ENCODE measurements around the gene SEPTIN2.
"Not testable (repeated sequence)": the region's sequence is repeated elsewhere in the genome, so short reads cannot be mapped to it uniquely, and the experiment has no call there.

SEPTIN2 gene

GRCh38 chr2:241390301-241391206 is 74.8 kb downstream of the SEPTIN2 start:
- no peak for TF ChIP-seq CTCF (IDR thresholded peaks at IDR 0.05; ENCODE audit: low read depth, low read length)
- H3K4me3 ChIP-seq (ENCODE audit: low read depth, low read length), result no peak overlapping the region

GRCh38 chr2:241391892-241392665 is 76.4 kb downstream of the SEPTIN2 start:
- H3K4me3 ChIP-seq (ENCODE audit: low read depth, low read length), result no peak overlapping the region
- peak; percentile 39 for TF ChIP-seq CTCF (IDR thresholded peaks at IDR 0.05; ENCODE audit: low read depth, low read length)

- H3K4me3 ChIP-seq (ENCODE audit: low read depth, low read length), result not testable (repeated sequence)
These were observed 77.0 kb downstream of the SEPTIN2 start for GRCh38 chr2:241392753-241393152.

GRCh38 chr2:241393524-241394196 is 77.9 kb downstream of the SEPTIN2 start:
- TF ChIP-seq CTCF (IDR thresholded peaks at IDR 0.05; ENCODE audit: low read depth, low read length), result no peak
- H3K4me3 ChIP-seq (ENCODE audit: low read depth, low read length), result no peak overlapping the region

- H3K4me3 ChIP-seq (ENCODE audit: low read depth, low read length), result not testable (repeated sequence)
These were observed 81.1 kb downstream of the SEPTIN2 start for GRCh38 chr2:241396809-241397208.

GRCh38 chr2:241399941-241400922 is 84.5 kb downstream of the SEPTIN2 start:
- TF ChIP-seq CTCF (IDR thresholded peaks at IDR 0.05; ENCODE audit: low read depth, low read length), result no peak
- no peak overlapping the region for H3K4me3 ChIP-seq (ENCODE audit: low read depth, low read length)

Measured in WI38 (cell line).